Spleen (tissue), 7 donors: ENCODE data around the gene TNFAIP3.

ENCODE experiments used
- CTCF ChIP-seq, 11 experiments: fragments of 200-600 bp in 7 of 11; fragments of 450-650 bp in 4 of 11; sonication (generic) in 4 of 11; IDR thresholded peaks in 8 of 11; conservative IDR thresholded peaks in 3 of 11; 1 replicate in 7 of 11; 2 replicates in 4 of 11; pipeline versions ENCODE4 v1.4.0 to v1.8.0; 2016 to 2021; ENCODE audit warnings: antibody characterized with exemption in 11 of 11, inconsistent platforms in 4 of 11, mild to moderate bottlenecking in 1 of 11
- POLR2A ChIP-seq, 3 donors: fragments of 450-650 bp; IDR thresholded peaks; one replicate each; pipeline ENCODE4 v1.5.1; 2017; ENCODE audit warnings: antibody characterized with exemption in 3 of 3, mild to moderate bottlenecking in 1 of 3
- POLR2AphosphoS5 ChIP-seq, 3 donors: sonication (generic); formaldehyde crosslinking; IDR thresholded peaks; one replicate each; pipeline ENCODE4 v1.5.1; 2017; ENCODE audit warnings: antibody characterized with exemption in 3 of 3
- donor health status: DM: no; HTN: no; CAD: no; lungs with moderate emphysema.
- donor health status: DM: no; HTN: no; CAD: no.
- donor health status: DM: no; HTN: no; CAD: no.

- TF ChIP-seq CTCF (IDR thresholded peaks at IDR 0.05 in 8 of 11, conservative IDR thresholded peaks at IDR 0.05 in 3 of 11) = no peak
- TF ChIP-seq POLR2AphosphoS5 (IDR thresholded peaks at IDR 0.05) = no peak
- TF ChIP-seq POLR2A (IDR thresholded peaks at IDR 0.05) = no peak
Measured at GRCh38 chr6:137827411-137827940, 39.6 kb upstream of the TNFAIP3 start.
